T follicular helper cell (primary cell): ENCODE measurements around the gene NYAP1.

ENCODE experiments used
- DNase-seq: peaks from one replicate; pipeline ENCODE4 v3.0.0-alpha.2; 2020; ENCODE audit warnings: low read depth

Gene NYAP1

DNA sequence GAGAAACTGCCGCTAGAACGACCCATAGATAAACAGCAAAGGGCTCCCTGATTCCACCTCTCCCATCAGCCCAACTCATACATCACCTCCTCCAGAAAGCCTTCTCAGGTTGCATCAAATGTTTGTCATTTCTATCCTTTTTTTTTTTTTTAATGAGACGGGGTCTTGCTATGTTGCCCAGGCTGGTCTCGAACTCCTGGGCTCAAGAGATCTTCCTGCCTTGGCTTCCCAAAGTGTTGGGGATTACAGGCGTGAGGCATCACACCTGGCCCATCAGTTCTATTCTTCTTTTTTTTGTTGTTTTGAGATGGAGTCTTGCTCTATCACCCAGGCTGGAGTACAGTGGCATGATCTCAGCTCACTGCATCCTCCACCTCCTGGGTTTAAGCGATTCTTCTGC lies 26.7 kb upstream of the NYAP1 start:
- DNase-seq = no peak

DNA sequence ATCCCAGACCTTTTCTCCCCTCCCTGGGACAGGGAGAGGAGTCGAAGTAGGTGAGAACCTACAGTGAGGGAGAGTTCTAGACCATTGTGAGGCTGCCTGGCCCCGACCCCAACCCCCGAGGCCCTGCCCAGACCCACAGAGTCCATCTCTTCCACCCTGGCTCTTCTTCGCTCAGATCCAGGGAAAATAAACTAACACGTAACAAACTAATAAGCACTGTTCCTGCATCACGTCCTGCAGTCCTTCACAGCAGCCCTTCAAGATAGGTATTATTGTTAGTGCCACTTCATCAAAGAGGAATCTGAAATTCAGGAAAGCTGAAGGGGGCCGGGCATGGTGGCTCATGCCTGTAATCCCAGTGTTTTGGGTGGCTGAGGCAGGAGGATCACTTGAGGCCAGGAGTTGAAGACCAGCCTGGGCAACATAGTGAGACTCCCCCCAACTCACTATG lies 19.5 kb upstream of the NYAP1 start, which contains the start of gene SPACDR:
TSS of gene SPACDR (minus strand) at position 51 of the 451 bp plus-strand sequence. CDS start 235 bp downstream, outside the sequence.
- DNase-seq = no peak

DNA sequence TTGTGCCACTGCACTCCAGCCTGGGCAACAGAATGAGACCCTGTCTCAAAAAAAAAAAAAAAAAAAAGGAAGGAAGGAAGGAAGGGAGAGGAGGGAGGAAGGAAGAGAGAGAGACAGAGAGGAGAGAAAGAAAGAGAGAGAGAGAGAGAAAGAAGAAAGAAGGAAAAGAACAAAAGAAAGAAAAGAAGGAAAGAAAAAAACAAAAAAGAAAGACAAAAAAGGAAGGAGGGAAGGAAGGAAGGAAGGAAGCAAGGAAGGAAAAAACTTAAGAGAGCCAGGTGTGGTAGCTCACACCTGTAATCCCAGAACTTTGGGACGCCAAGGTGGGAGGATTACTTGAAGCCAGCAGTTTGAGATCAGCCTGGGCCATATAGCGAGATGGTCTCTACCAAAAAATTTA lies 18.9 kb upstream of the NYAP1 start:
- DNase-seq = no peak

DNA sequence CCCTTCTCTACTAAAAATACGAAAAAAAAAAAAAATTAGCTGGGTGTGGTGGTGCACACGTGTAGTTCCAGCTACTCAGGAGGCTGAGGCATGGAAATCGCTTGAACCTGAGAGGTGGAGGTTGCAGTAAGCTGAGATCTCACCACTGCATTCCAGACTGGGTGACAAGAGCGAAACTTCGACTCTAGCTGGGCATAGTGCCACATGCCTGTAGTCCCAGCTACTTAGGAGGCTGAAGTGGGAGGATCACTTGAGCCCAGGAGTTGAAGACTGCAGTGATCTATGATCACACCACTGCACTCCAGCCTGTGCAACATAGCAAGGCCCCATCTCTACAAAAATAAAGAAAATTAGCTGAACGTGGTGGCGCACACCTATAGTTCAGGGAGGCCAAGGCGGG lies 18.4 kb upstream of the NYAP1 start:
- DNase-seq = no peak

DNA sequence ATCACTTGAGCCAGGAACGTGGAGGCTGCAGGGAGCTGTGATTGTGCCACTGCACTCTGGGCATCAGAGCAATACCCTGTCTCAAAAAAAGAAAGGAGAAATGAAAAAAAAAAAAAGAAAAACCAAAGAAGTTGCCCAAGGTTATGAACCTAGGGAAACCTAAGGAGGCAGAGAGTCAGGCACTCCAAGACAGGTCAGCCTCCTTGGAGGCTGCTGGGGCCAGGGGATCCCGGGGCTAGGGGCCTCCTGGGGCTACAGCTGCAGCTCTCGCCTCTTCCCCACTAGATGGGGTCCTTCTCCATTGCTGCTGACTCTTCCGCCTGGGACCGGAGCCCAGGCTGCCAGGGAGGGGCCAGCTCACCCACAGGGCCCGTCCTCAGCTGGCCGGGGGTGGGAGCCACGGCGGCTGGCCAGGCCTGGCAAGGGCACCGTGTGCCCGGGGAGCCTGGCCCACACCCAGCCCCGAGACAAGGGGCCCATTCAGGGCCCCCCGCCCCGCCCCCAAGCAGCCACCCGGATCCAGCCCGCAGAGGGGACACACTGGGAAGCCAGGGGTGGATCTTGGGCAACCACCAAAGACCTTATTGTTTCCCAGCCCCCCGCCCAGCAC lies 17.9 kb upstream of the NYAP1 start:
- no peak for DNase-seq

GRCh38 chr7:100466653-100467605 lies 16.8 kb upstream of the NYAP1 start:
- DNase-seq = no peak

GRCh38 chr7:100467638-100468373 lies 15.9 kb upstream of the NYAP1 start:
- DNase-seq = no peak

DNA sequence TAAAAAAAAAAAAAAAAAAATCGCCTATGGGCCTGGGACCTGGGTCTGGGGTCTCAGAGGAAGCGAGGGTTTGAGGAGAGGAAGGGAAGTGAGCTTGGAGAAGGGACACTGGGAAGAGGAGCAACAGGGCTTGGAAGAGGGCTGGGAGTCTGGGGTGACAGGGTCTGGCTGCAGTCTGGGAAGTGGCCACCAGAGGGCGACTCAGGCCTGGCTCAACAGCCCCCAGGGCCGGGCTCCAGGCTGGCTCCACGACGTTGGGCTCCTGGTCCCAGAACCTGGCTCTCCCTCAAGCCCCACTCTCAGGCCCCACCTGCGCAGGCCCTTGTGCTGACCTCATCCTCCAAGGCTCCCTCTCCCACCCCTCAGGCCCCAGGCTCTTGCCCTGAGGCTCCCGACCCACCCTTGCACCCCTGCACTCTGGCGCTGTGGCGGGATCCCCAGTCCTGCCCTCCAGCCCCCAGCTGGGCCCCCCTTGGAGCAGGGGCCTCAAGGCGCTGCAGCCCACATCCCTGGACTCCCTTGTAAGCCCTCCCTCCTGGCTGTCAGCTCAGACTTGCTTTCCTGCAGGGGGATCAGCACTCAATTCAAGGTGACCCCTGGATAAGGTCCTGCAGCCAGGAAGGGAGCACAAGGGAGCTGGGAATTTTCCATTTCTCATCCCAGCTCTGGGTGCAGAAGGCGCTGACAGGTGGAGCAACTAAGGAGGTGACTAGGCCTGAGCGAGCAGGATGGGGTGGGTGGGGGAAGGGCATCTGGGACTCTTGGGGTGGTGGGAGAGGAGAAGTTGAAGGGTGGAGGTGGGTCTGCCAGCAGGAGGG lies 14.3 kb upstream of the NYAP1 start:
- DNase-seq = peak; percentile 71

- no peak for DNase-seq
Measured at GRCh38 chr7:100471021-100471420, 12.7 kb upstream of the NYAP1 start.

DNA sequence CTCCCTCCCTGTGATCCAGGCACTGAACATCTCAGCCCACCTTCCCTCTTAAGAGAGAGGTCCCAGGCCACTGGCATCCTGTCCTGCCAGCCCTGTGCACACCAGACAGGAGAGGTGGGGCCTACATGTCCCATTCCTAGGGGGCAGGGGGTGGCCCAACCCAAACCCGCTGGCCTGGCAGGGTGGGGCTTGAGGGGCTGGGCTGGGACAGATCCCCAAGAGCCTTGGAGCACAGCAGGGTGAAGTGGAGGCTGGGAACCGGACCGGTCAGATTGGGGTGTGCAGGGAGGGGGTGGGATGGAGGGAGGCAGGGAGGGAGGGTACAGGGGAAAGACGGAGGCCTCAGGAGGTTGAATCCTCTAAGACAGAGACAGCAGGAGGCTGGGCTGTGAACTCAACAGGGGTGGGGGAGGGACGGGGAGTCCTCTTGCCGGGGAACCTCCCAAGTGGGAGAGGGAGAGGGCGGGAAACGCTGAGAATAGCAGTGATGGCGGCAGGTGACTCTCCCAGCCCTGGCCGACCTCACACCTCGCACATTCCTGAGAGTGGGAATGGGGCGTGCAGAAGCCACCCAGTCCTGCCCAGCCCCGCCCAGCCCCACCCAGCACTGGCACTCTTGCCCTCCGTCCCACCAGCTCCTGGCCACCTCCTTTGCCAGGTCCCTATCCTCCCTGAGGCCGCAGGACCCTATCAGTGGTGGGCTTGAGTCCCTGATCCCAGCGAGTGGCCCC lies 11.4 kb upstream of the NYAP1 start:
- DNase-seq = no peak

GRCh38 chr7:100472854-100473499 lies 10.8 kb upstream of the NYAP1 start:
- no peak for DNase-seq

GRCh38 chr7:100475549-100475948 lies 8.2 kb upstream of the NYAP1 start:
- no peak for DNase-seq

DNA sequence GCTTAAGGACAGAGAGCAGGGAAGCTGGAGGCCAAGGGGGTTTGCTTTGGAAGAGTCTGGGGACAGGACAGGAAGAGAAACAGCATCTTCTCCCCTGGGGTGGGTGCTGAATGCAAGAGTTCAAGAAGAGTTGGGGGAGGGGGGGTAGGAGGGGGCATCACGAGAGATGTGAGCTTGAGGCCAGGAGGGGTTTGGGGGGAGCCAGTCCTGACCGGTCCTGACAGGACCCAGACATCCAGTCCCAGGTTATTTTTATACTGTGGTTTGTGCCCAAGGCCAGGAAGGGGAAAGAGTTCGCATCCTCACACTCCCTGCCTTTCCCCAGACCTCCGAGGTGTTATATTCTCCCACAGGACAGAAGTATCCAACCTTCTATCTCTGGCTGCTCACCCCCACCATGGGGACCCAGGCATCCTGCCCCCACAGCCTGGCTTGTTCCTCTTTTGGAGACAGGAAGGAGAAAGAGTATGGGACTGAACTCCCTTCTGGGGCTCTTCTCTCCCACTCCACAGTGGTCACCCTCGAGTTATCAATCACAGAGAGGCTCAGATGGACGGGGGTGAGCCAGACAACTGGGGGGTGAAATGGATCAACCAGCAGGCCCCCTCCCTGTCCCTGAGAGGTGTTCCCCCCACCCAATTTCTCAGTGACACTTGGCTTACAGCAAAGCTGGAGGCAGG lies 7.5 kb upstream of the NYAP1 start:
- no peak for DNase-seq

- DNase-seq = peak; percentile 20
Measured at GRCh38 chr7:100476903-100477870, 6.5 kb upstream of the NYAP1 start.

DNA sequence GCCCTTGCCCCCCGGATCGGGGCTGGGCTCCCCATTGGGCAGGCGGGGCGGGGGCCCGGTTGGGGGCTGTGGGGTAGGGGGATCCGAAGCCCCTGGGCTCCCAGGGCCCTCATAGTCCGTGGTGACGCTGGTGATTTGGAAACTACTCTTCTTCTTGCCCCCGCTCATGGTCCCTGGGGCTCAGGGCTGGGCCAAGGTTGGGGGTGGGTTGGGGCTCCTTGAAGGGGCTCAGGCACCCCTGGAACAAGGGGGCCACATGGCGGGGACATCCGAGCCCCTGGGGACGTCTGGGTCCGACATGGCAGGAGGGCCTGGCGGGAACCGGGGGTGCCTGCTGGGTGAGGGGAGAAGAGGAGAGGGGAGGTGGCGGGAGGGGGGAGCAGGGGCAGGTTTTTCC lies 5.9 kb upstream of the NYAP1 start:
- no peak for DNase-seq

GRCh38 chr7:100478958-100479660 lies 4.6 kb upstream of the NYAP1 start, which contains the start of gene TSC22D4:
Gene TSC22D4 (minus strand): TSS chr7:100479214. CDS start chr7:100478038, 1,176 bp downstream.
- DNase-seq = peak; percentile 89

GRCh38 chr7:100481466-100481865 lies 2.3 kb upstream of the NYAP1 start:
- no peak for DNase-seq

DNA sequence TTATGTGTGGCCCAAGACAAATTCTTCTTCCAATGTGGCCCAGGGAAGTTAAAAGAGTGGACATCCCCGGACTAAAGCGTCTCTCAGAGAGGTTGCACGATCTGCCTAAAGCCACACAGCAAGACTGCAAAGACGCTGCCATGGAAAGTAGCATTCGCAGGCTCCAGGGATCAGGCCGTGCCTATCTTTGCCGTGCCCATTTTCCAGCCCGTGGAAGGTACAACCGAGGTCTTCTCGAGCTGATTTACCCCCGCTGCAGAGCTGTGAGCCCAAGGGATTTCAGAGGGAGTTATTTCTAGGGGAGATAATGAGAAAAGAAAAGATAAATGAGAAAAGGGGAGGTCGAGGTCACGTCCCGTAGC lies 1.0 kb upstream of the NYAP1 start:
- DNase-seq = no peak
